Jurkat, Clone E6-1 (cell line): ENCODE measurements around the gene THOC6.
A peak's percentile ranks its signal among the peaks of the same experiment; 100 is the strongest.

Experiments
- DNase-seq: peaks from one replicate; pipeline ENCODE4 v3.0.0-alpha.2; 2011; ENCODE audit warnings: low read depth, low spot score
- H3K4me3 ChIP-seq: 2 replicates; pipeline ENCODE4 v1.5.1; 2011; ENCODE audit warnings: mild to moderate bottlenecking, low read length, control low read depth, moderate library complexity

Gene THOC6

GRCh38 chr16:2988590-2989099, 35.2 kb upstream of the THOC6 start:
- no peak for DNase-seq
- no peak overlapping the region for H3K4me3 ChIP-seq

- no peak for DNase-seq
- no peak overlapping the region for H3K4me3 ChIP-seq
Measured at GRCh38 chr16:2990891-2991290, 32.9 kb upstream of the THOC6 start.

GRCh38 chr16:2991566-2992261, 32.1 kb upstream of the THOC6 start:
- H3K4me3 ChIP-seq = no peak overlapping the region
- no peak for DNase-seq

GRCh38 chr16:2992383-2993081, 31.3 kb upstream of the THOC6 start:
- DNase-seq = no peak
- no peak overlapping the region for H3K4me3 ChIP-seq

- DNase-seq = no peak
- no peak overlapping the region for H3K4me3 ChIP-seq
Measured at GRCh38 chr16:2996298-2996697, 27.5 kb upstream of the THOC6 start.

- no peak overlapping the region for H3K4me3 ChIP-seq
- DNase-seq = no peak
Measured at GRCh38 chr16:2999929-3000328, 23.9 kb upstream of the THOC6 start.

GRCh38 chr16:3000540-3000939, 23.3 kb upstream of the THOC6 start:
- DNase-seq = no peak
- no peak overlapping the region for H3K4me3 ChIP-seq

- no peak overlapping the region for H3K4me3 ChIP-seq
- no peak for DNase-seq
Measured at GRCh38 chr16:3001316-3001715, 22.5 kb upstream of the THOC6 start.

GRCh38 chr16:3003582-3004270, 20.1 kb upstream of the THOC6 start:
- H3K4me3 ChIP-seq = no peak overlapping the region
- peak; percentile 99 for DNase-seq

- no peak overlapping the region for H3K4me3 ChIP-seq
- no peak for DNase-seq
Measured at GRCh38 chr16:3004319-3004718, 19.5 kb upstream of the THOC6 start.

- no peak for DNase-seq
- H3K4me3 ChIP-seq = no peak overlapping the region
Measured at GRCh38 chr16:3004781-3005284, 19.0 kb upstream of the THOC6 start.

GRCh38 chr16:3007059-3007956, 16.5 kb upstream of the THOC6 start:
- no peak overlapping the region for H3K4me3 ChIP-seq
- DNase-seq = no peak

GRCh38 chr16:3007957-3008689, 15.7 kb upstream of the THOC6 start:
- H3K4me3 ChIP-seq = no peak overlapping the region
- DNase-seq = peak; percentile 48

- DNase-seq = no peak
- no peak overlapping the region for H3K4me3 ChIP-seq
Measured at GRCh38 chr16:3008690-3009037, 15.2 kb upstream of the THOC6 start.

- no peak overlapping the region for H3K4me3 ChIP-seq
Measured at GRCh38 chr16:3009568-3010390, 14.1 kb upstream of the THOC6 start.

GRCh38 chr16:3010510-3010909, 13.3 kb upstream of the THOC6 start:
- H3K4me3 ChIP-seq = no peak overlapping the region
- DNase-seq = no peak

More at GRCh38 chr16:3009568-3010390, 14.1 kb upstream of the THOC6 start:
- no peak for DNase-seq

- no peak overlapping the region for H3K4me3 ChIP-seq
- DNase-seq = no peak
Measured at GRCh38 chr16:3012246-3012645, 11.6 kb upstream of the THOC6 start.
